ENCODE data around the gene AMBP. TPM values are rescaled to one million over a fixed set of nuclear protein-coding genes. Genes with fewer than 3 reads are reported as not detected.

The AMBP gene
- total and polyA plus RNA-seq, 4 donors: 3,440 to 6,678 (median 4,863) TPM

- no peaks in the 10 kb centered on the region for H3K27me3 ChIP-seq (ENCODE audit: control insufficient read depth in 4 of 4, insufficient read depth in 4 of 4, low read length in 3 of 4)
- TF ChIP-seq ZBTB33 (IDR thresholded peaks at IDR 0.05): no peak
- no peak for TF ChIP-seq RXRA (IDR thresholded peaks at IDR 0.05)
- TF ChIP-seq GABPA (IDR thresholded peaks at IDR 0.05 in 1 of 2, conservative IDR thresholded peaks at IDR 0.05 in 1 of 2): no peak
- TF ChIP-seq FOXA1 (IDR thresholded peaks at IDR 0.05): no peak
- no peak for TF ChIP-seq FOXA2 (IDR thresholded peaks at IDR 0.05)
- TF ChIP-seq, protein P1, sequence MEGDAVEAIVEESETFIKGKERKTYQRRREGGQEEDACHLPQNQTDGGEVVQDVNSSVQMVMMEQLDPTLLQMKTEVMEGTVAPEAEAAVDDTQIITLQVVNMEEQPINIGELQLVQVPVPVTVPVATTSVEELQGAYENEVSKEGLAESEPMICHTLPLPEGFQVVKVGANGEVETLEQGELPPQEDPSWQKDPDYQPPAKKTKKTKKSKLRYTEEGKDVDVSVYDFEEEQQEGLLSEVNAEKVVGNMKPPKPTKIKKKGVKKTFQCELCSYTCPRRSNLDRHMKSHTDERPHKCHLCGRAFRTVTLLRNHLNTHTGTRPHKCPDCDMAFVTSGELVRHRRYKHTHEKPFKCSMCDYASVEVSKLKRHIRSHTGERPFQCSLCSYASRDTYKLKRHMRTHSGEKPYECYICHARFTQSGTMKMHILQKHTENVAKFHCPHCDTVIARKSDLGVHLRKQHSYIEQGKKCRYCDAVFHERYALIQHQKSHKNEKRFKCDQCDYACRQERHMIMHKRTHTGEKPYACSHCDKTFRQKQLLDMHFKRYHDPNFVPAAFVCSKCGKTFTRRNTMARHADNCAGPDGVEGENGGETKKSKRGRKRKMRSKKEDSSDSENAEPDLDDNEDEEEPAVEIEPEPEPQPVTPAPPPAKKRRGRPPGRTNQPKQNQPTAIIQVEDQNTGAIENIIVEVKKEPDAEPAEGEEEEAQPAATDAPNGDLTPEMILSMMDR (IDR thresholded peaks at IDR 0.05; ENCODE audit: low read depth, low read length, missing input control): no peak
- no peak for TF ChIP-seq MAX (IDR thresholded peaks at IDR 0.05)
- TF ChIP-seq, protein P2, sequence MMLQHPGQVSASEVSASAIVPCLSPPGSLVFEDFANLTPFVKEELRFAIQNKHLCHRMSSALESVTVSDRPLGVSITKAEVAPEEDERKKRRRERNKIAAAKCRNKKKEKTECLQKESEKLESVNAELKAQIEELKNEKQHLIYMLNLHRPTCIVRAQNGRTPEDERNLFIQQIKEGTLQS (IDR thresholded peaks at IDR 0.05): no peak
- no peak for TF ChIP-seq YY1 (IDR thresholded peaks at IDR 0.05)
- no peak for TF ChIP-seq REST (IDR thresholded peaks at IDR 0.05)
- no peak for TF ChIP-seq JUND (IDR thresholded peaks at IDR 0.05)
- no peak for TF ChIP-seq HNF4G (IDR thresholded peaks at IDR 0.05)
- no peaks in the 10 kb centered on the region for H3K4me1 ChIP-seq (ENCODE audit: control insufficient read depth in 4 of 4, insufficient read depth in 4 of 4, low read length in 3 of 4)
- no peak overlapping the region for H3K9ac ChIP-seq (ENCODE audit: low read depth in 1 of 2, low read length in 2 of 2)
- H3K9me3 ChIP-seq (ENCODE audit: control insufficient read depth in 4 of 4, low read length in 3 of 4): no peaks in the 10 kb centered on the region
- WGBS: 98% methylated on average over 4 of the region's 4 CpGs
- no peak overlapping the region for H3K4me3 ChIP-seq (ENCODE audit: low read depth in 1 of 3, low read length in 3 of 3)
- H3K27ac ChIP-seq (ENCODE audit: low read depth in 1 of 2, low read length in 2 of 2): no peak overlapping the region
- no peak for DNase-seq (ENCODE audit: low spot score)
- H3K36me3 ChIP-seq (ENCODE audit: control insufficient read depth in 4 of 4, insufficient read depth in 3 of 4, low read depth in 1 of 4, low read length in 3 of 4): peaks cover 0 to 29% (median 2%) of the 10 kb centered on the region in 4 donors
These were observed 50.1 kb downstream of the AMBP start for GRCh38 chr9:114027863-114028465.

GRCh38 chr9:114027159-114027862 lies 50.8 kb downstream of the AMBP start:
- 90% methylated on average over 13 of the region's 13 CpGs for WGBS
- Histone ChIP-seq H3K27me3 (ENCODE audit: control insufficient read depth in 4 of 4, insufficient read depth in 4 of 4, low read length in 3 of 4) (no peaks in the 10 kb centered on the region), H3K36me3 (ENCODE audit: control insufficient read depth in 4 of 4, insufficient read depth in 3 of 4, low read depth in 1 of 4, low read length in 3 of 4) (peaks cover 0 to 25% (median 1%) of the 10 kb centered on the region in 4 donors), H3K9me3 (ENCODE audit: control insufficient read depth in 4 of 4, low read length in 3 of 4) (no peaks in the 10 kb centered on the region), H3K27ac (ENCODE audit: low read depth in 1 of 2, low read length in 2 of 2) (no peak overlapping the region), H3K9ac (ENCODE audit: low read depth in 1 of 2, low read length in 2 of 2) (no peak overlapping the region), H3K4me3 (ENCODE audit: low read depth in 1 of 3, low read length in 3 of 3) (no peak overlapping the region), H3K4me1 (ENCODE audit: control insufficient read depth in 4 of 4, insufficient read depth in 4 of 4, low read length in 3 of 4) (no peaks in the 10 kb centered on the region)
- peak; percentile 27 for DNase-seq (ENCODE audit: low spot score)
- TF ChIP-seq ZBTB33 (IDR thresholded peaks at IDR 0.05): no peak
- TF ChIP-seq EGR1 (IDR thresholded peaks at IDR 0.05; ENCODE audit: low read depth in 2 of 2): no peak
- TF ChIP-seq TAF1 (conservative IDR thresholded peaks at IDR 0.05): no peak
- no peak for TF ChIP-seq RAD21 (IDR thresholded peaks at IDR 0.05)
- no peak for TF ChIP-seq YY1 (IDR thresholded peaks at IDR 0.05)
- no peak for TF ChIP-seq HNF4G (IDR thresholded peaks at IDR 0.05)
- no peak for TF ChIP-seq GABPA (IDR thresholded peaks at IDR 0.05 in 1 of 2, conservative IDR thresholded peaks at IDR 0.05 in 1 of 2)
- TF ChIP-seq JUND (IDR thresholded peaks at IDR 0.05): no peak
- no peak for TF ChIP-seq REST (IDR thresholded peaks at IDR 0.05)
- TF ChIP-seq, protein P2 (IDR thresholded peaks at IDR 0.05): no peak
